Posterior vena cava (tissue), 2 donors: ENCODE results near the gene ODAPH. TPM values are rescaled to one million over a fixed set of nuclear protein-coding genes. Genes with fewer than 3 reads are reported as not detected.

Experiments
- total RNA-seq, 2 donors: library from RNA; stranded (reverse); fragmentation: NEBNext Ultra II Directional; extraction: Animal tissue kit (Norgen Biotek cat#: 25700); gene quantifications; one replicate each; pipeline ENCODE4 v1.2.1, GENCODE V29; 2021
- donor health status: DM: yes; HTN: yes; CAD: no.
- donor health status: DM: yes; HTN: yes; CAD: no.

The ODAPH gene
- total RNA-seq, 2 donors from 2014 or later = not detected

Other genes with a start within 250 kb of the ODAPH start
- 10 to 100 TPM; 30.6 to 31.9 TPM for gene RCHY1, start 41.7 kb upstream of the ODAPH start, total RNA-seq
- 10 to 100 TPM; 15.7 to 19.9 TPM for gene THAP6, start 41.6 kb upstream of the ODAPH start, total RNA-seq
- 1 to 10 TPM in 1 of 2 donors, under 1 TPM in 1; 0.71 to 1.3 TPM for gene CDKL2, start 74.5 kb downstream of the ODAPH start, total RNA-seq
- gene G3BP2, start 117.3 kb downstream of the ODAPH start, total RNA-seq = 10 to 100 TPM; 76.7 to 87.3 TPM
- gene USO1, start 168.5 kb downstream of the ODAPH start, total RNA-seq = 10 to 100 TPM; 68.8 to 77.3 TPM